A549 (cell line): ENCODE measurements around the gene PPP2R5E. TPM values are rescaled to one million over a fixed set of nuclear protein-coding genes. Genes with fewer than 3 reads are reported as not detected.
"Not testable (repeated sequence)": the region's sequence is repeated elsewhere in the genome, so short reads cannot be mapped to it uniquely, and the experiment has no call there.

Experiments used
- ATAC-seq, 2 experiments: fragments of 200-7000 bp in 1 of 2; fragments of >200 bp in 1 of 2; cut with Nextera tagmentation in 1 of 2; cut with Tn5 transposase in 1 of 2; 3 replicates each; pipeline versions ENCODE4 v1.8.0 to v1.9.1; 2018 to 2020; ENCODE audit warnings: mild to moderate bottlenecking in 1 of 2, moderate library complexity in 1 of 2
- CTCF ChIA-PET: fragments of 300-600 bp; sonication (Branson Sonifier 250); formaldehyde crosslinking; extraction: SDS; loops from one replicate; lab custom pipeline; 2021; ENCODE audit warnings: antibody characterized with exemption, inconsistent platforms; lab: Yijun Ruan, JAX
- POLR2A ChIA-PET: fragments of 350-600 bp; formaldehyde crosslinking; extraction: SDS; loops from one replicate; lab custom pipeline; 2021; ENCODE audit warnings: antibody characterized with exemption, inconsistent platforms; lab: Yijun Ruan, JAX
- DNase-seq, 2 experiments: peaks; one replicate each; pipeline versions ENCODE4 v3.0.0 to v3.0.0-alpha.2; 2011 to 2016; ENCODE audit warnings: low read depth in 1 of 2, low spot score in 1 of 2
- FAIRE-seq: peaks from 2 replicates; lab custom pipeline; 2011; peaks lifted over from hg19 to GRCh38; lab: Jason Lieb, UNC
- H3K27ac ChIP-seq, 2 experiments: fragments of >200 bp; sonication (Bioruptor Twin); formaldehyde crosslinking; 3 replicates each; pipeline ENCODE4 v1.5.1; 2016 to 2017
- H3K4me1 ChIP-seq: fragments of >200 bp; sonication (Bioruptor Twin); formaldehyde crosslinking; 3 replicates; pipeline ENCODE4 v1.6.1; 2016
- H3K4me2 ChIP-seq: fragments of >200 bp; sonication (Bioruptor Twin); formaldehyde crosslinking; 3 replicates; pipeline ENCODE4 v1.6.1; 2016
- H3K4me3 ChIP-seq: fragments of >200 bp; sonication (Bioruptor Twin); formaldehyde crosslinking; 3 replicates; pipeline ENCODE4 v1.5.1; 2016
- H3K9me3 ChIP-seq: fragments of >200 bp; sonication (Bioruptor Twin); formaldehyde crosslinking; 3 replicates; pipeline ENCODE4 v1.6.1; 2016
- BHLHE40 ChIP-seq: IDR thresholded peaks from 2 replicates; pipeline ENCODE4 v1.6.1; 2012; ENCODE audit warnings: low read depth, low read length, inconsistent platforms
- CBX8 ChIP-seq: fragments of 200-600 bp; sonication (generic); IDR thresholded peaks from 2 replicates; pipeline ENCODE4 v1.6.1; 2016
- CEBPB ChIP-seq, 2 experiments: fragments of >200 bp in 1 of 2; sonication (Bioruptor Twin) in 1 of 2; formaldehyde crosslinking in 1 of 2; IDR thresholded peaks; 2 replicates each; pipeline ENCODE4 v1.6.1; 2012 to 2016
- CHD2 ChIP-seq: fragments of 150-350 bp; IDR thresholded peaks from 2 replicates; pipeline ENCODE4 v1.6.1; 2014; ENCODE audit warnings: low read length; ENCODE audit not compliant: partially characterized antibody
- EHF ChIP-seq: fragments of 250-450 bp; sonication (Bioruptor Pico); IDR thresholded peaks from 2 replicates; pipeline ENCODE4 v1.5.0; 2020; ENCODE audit warnings: mild to moderate bottlenecking
- EP300 ChIP-seq, 2 experiments: fragments of >200 bp; sonication (Bioruptor Twin); formaldehyde crosslinking; IDR thresholded peaks; 2 replicates in 1 of 2; 3 replicates in 1 of 2; pipeline ENCODE4 v1.6.1; 2016 to 2017
- FOSL2 ChIP-seq, 2 experiments: fragments of 450-650 bp in 1 of 2; fragments of >200 bp in 1 of 2; sonication (Bioruptor Twin) in 1 of 2; formaldehyde crosslinking; IDR thresholded peaks; 2 replicates each; pipeline versions ENCODE4 v1.5.0 to v1.6.1; 2016 to 2020; ENCODE audit warnings: mild to moderate bottlenecking in 1 of 2, moderate library complexity in 1 of 2
- FOXS1 ChIP-seq: fragments of 250-450 bp; sonication (Bioruptor Pico); IDR thresholded peaks from 2 replicates; pipeline ENCODE4 v1.5.0; 2020; ENCODE audit warnings: mild to moderate bottlenecking, moderate library complexity
- JUNB ChIP-seq: fragments of >200 bp; sonication (Bioruptor Twin); formaldehyde crosslinking; IDR thresholded peaks from 2 replicates; pipeline ENCODE4 v1.6.1; 2016
- KDM5A ChIP-seq: fragments of 200-600 bp; sonication (generic); IDR thresholded peaks from 2 replicates; pipeline ENCODE4 v1.6.1; 2016; ENCODE audit warnings: antibody characterized with exemption, mild to moderate bottlenecking
- NR3C1 ChIP-seq: fragments of >200 bp; sonication (Bioruptor Twin); formaldehyde crosslinking; IDR thresholded peaks from 3 replicates; pipeline ENCODE4 v1.6.1; 2017
- RNF2 ChIP-seq: fragments of 200-600 bp; sonication (generic); IDR thresholded peaks from 2 replicates; pipeline ENCODE4 v1.6.1; 2016; ENCODE audit warnings: low read depth, mild to moderate bottlenecking, antibody characterized with exemption, moderate library complexity, borderline replicate concordance
- SMC3 ChIP-seq: fragments of >200 bp; sonication (Bioruptor Twin); formaldehyde crosslinking; IDR thresholded peaks from 3 replicates; pipeline ENCODE4 v1.6.1; 2018; ENCODE audit warnings: inconsistent platforms
- TP53 ChIP-seq: fragments of 250-450 bp; sonication (Bioruptor Pico); IDR thresholded peaks from 2 replicates; pipeline ENCODE4 v1.5.0; 2021; ENCODE audit warnings: mild to moderate bottlenecking, moderate library complexity
- ZC3H11A ChIP-seq: fragments of 450-650 bp; IDR thresholded peaks from 2 replicates; pipeline ENCODE4 v1.6.1; 2014; ENCODE audit warnings: antibody characterized with exemption, mild to moderate bottlenecking
- WGBS: methylation state at CpG from one replicate; pipeline ENCODE4 v1.1.6; 2017; ENCODE audit errors: missing lambda C conversion rate; 5-methylcytosine and 5-hydroxymethylcytosine counted together
- polyA plus RNA-seq, 4 experiments: library from polyadenylated mRNA; depleted of rRNA in 3 of 4; stranded (reverse); fragments of >200 nt; fragmentation: RNase III in 1 of 4; extraction: RNeasy Plus Mini Kit Qiagen cat#74134 plus additional on column Dnase treatment in 1 of 4; gene quantifications; 2 replicates in 3 of 4; 3 replicates in 1 of 4; pipeline ENCODE4 v1.2.3, GENCODE V29; 2011 to 2017
- TF ChIP-seq, protein P1 (sequence below): fragments of >200 bp; sonication (Bioruptor Twin); formaldehyde crosslinking; IDR thresholded peaks from 3 replicates; pipeline ENCODE4 v1.5.1; 2016
- TF ChIP-seq, protein P2 (sequence below): fragments of >200 bp; sonication (Bioruptor Twin); formaldehyde crosslinking; IDR thresholded peaks from 2 replicates; pipeline ENCODE4 v1.6.1; 2016
- TF ChIP-seq, protein P3 (sequence below): fragments of 450-650 bp; IDR thresholded peaks from 2 replicates; pipeline ENCODE4 v1.6.1; 2014; ENCODE audit warnings: antibody characterized with exemption
- TF ChIP-seq, protein P4 (sequence below): fragments of >200 bp; sonication (Bioruptor Twin); formaldehyde crosslinking; IDR thresholded peaks from 3 replicates; pipeline ENCODE4 v1.6.1; 2016
- TF ChIP-seq, protein P5 (sequence below): IDR thresholded peaks from 2 replicates; pipeline ENCODE4 v1.6.1; 2012
- TF ChIP-seq, protein P6 (sequence below): IDR thresholded peaks from 2 replicates; pipeline ENCODE4 v1.6.1; 2012; ENCODE audit warnings: low read depth, borderline replicate concordance

The PPP2R5E gene
- polyA plus RNA-seq, 2 of the 4 experiments (the other 2 are of a cell fraction): 21.4 to 23.2 TPM

DNA sequence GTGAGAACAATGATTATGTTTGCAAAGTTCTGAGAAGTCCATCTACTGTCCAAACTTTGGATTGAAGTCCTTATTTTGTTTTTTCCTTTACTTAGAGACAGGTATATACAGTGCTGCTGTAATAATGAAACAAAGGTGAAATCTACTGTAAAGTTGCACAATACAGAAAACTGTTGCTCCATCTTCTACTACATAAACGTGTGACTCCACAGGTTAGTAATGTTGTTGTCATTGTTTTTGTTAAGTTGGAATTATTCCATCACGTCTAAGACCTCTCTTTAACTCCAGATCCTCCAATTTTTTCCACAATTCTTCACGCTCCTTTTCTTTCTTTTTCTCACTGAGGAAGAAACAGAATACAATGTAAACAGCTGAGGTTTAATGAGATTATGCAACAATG, 167.4 kb downstream of the PPP2R5E start:
- TF ChIP-seq, protein P1, sequence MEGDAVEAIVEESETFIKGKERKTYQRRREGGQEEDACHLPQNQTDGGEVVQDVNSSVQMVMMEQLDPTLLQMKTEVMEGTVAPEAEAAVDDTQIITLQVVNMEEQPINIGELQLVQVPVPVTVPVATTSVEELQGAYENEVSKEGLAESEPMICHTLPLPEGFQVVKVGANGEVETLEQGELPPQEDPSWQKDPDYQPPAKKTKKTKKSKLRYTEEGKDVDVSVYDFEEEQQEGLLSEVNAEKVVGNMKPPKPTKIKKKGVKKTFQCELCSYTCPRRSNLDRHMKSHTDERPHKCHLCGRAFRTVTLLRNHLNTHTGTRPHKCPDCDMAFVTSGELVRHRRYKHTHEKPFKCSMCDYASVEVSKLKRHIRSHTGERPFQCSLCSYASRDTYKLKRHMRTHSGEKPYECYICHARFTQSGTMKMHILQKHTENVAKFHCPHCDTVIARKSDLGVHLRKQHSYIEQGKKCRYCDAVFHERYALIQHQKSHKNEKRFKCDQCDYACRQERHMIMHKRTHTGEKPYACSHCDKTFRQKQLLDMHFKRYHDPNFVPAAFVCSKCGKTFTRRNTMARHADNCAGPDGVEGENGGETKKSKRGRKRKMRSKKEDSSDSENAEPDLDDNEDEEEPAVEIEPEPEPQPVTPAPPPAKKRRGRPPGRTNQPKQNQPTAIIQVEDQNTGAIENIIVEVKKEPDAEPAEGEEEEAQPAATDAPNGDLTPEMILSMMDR: no peak
- TF ChIP-seq FOSL2 (IDR thresholded peaks at IDR 0.05): no peak
- TF ChIP-seq FOSL2 (CRISPR knock-in tag; IDR thresholded peaks at IDR 0.05): no peak
- TF ChIP-seq, protein P2, sequence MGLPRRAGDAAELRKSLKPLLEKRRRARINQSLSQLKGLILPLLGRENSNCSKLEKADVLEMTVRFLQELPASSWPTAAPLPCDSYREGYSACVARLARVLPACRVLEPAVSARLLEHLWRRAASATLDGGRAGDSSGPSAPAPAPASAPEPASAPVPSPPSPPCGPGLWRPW: peak; percentile 72
- no peak for TF ChIP-seq EP300 (IDR thresholded peaks at IDR 0.05)
- no peak for TF ChIP-seq CBX8
- no peak for TF ChIP-seq SMC3
- no peak for TF ChIP-seq EHF (CRISPR knock-in tag)
- no peak for TF ChIP-seq BHLHE40
- TF ChIP-seq FOXS1: no peak
- no peak for TF ChIP-seq TP53 (CRISPR knock-in tag)
- TF ChIP-seq, protein P3, sequence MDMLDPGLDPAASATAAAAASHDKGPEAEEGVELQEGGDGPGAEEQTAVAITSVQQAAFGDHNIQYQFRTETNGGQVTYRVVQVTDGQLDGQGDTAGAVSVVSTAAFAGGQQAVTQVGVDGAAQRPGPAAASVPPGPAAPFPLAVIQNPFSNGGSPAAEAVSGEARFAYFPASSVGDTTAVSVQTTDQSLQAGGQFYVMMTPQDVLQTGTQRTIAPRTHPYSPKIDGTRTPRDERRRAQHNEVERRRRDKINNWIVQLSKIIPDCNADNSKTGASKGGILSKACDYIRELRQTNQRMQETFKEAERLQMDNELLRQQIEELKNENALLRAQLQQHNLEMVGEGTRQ: no peak
- TF ChIP-seq CEBPB (IDR thresholded peaks at IDR 0.05): peak; percentile 73 to 84; a peak in 3 of 4 replicates
- FAIRE-seq (no peak), DNase-seq (no peak), ATAC-seq (peak in 1 of 2 experiments; percentile 47; a peak in 2 of 6 replicates)
- POLR2A ChIA-PET: no interaction called here
- CTCF ChIA-PET: interaction anchor here (0.8 kb wide), 1 partner anchor 266 kb away, joined by 3 read pairs; the partner anchor contains the start of gene WDR89
- Histone ChIP-seq H3K4me3 (no peak overlapping the region), H3K27ac (no peak overlapping the region), H3K9me3 (no peaks in the 10 kb centered on the region), H3K4me1 (peaks cover 8% of the 10 kb centered on the region; the same call in 2 of the 3 replicates), H3K4me2 (peak overlapping the region; percentile 27; the same call in 2 of the 3 replicates)
- 55% methylated on average over 3 of the region's 3 CpGs for WGBS

DNA sequence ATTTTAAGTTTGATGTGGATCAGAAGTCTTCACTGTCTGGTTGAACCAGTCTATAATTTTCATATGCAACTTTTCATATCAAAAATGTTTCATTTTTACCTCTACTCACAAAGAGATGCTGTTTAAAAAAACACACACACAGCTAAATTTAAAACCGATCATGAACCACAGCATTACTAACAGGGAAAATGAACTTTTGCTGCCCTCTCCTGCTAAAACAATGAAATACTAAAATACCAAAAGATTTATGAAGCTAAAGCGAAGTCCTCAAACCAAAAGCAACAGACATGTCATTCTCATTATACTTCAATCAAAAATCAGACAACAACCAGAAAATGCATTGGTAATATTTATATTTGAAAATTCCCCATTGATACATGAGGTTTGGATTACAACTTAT, 171.6 kb downstream of the PPP2R5E start:
- 88% methylated on average over 2 of the region's 2 CpGs for WGBS
- FAIRE-seq, H3K9me3 ChIP-seq, H3K4me1 ChIP-seq, POLR2A ChIA-PET, H3K4me2 ChIP-seq, H3K27ac ChIP-seq, DNase-seq, ATAC-seq, H3K4me3 ChIP-seq: not testable (repeated sequence)
- CTCF ChIA-PET: interaction anchor here (0.6 to 0.9 kb wide), 3 partner anchors 212 to 639 kb away, joined by 3 read pairs; no protein-coding TSS in a partner anchor

DNA sequence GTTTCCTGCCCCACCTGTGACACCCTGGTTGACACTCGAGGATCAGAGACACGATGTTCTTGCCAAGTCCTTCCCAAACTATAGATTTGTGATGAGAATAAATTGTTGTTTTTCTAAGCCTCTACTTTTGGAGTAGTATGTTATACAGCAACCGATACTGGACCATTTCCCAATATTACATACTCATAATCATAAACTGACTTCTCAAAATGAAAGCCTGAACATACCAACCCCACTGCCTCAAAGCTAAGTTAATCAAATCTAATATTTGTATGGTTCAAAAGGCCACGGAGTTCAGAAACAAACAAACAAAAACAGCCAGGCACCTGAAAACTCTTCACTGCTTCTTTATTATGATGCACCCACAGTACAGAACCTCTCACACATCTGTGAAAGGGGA, 172.1 kb downstream of the PPP2R5E start:
- POLR2A ChIA-PET: no interaction called here
- FAIRE-seq (no peak), ATAC-seq (no peak)

More for the DNA sequence above, 172.1 kb downstream of the PPP2R5E start:
- CTCF ChIA-PET: interaction anchor here (0.6 to 0.9 kb wide), 2 partner anchors 321 to 639 kb away, joined by 3 read pairs; no protein-coding TSS in a partner anchor
- no peak overlapping the region for H3K4me2 ChIP-seq
- H3K27ac ChIP-seq: no peak overlapping the region
- peaks cover 6% of the 10 kb centered on the region; the same call in 2 of the 3 replicates for H3K4me1 ChIP-seq
- no peak overlapping the region for H3K4me3 ChIP-seq
- no peak for DNase-seq
- TF ChIP-seq ZC3H11A: no peak
- TF ChIP-seq, protein P4, sequence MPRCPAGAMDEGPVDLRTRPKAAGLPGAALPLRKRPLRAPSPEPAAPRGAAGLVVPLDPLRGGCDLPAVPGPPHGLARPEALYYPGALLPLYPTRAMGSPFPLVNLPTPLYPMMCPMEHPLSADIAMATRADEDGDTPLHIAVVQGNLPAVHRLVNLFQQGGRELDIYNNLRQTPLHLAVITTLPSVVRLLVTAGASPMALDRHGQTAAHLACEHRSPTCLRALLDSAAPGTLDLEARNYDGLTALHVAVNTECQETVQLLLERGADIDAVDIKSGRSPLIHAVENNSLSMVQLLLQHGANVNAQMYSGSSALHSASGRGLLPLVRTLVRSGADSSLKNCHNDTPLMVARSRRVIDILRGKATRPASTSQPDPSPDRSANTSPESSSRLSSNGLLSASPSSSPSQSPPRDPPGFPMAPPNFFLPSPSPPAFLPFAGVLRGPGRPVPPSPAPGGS: no peak
- TF ChIP-seq JUNB: no peak
- no peak for TF ChIP-seq KDM5A
- no peak for TF ChIP-seq CHD2
- TF ChIP-seq TP53 (CRISPR knock-in tag): no peak
- TF ChIP-seq NR3C1: no peak
- TF ChIP-seq, protein P5, sequence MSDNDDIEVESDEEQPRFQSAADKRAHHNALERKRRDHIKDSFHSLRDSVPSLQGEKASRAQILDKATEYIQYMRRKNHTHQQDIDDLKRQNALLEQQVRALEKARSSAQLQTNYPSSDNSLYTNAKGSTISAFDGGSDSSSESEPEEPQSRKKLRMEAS: no peak
- no peak for TF ChIP-seq RNF2
- TF ChIP-seq, protein P2: no peak
- TF ChIP-seq, protein P6, sequence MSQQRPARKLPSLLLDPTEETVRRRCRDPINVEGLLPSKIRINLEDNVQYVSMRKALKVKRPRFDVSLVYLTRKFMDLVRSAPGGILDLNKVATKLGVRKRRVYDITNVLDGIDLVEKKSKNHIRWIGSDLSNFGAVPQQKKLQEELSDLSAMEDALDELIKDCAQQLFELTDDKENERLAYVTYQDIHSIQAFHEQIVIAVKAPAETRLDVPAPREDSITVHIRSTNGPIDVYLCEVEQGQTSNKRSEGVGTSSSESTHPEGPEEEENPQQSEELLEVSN: no peak
- 90% methylated on average over 4 of the region's 4 CpGs for WGBS
- no peaks in the 10 kb centered on the region for H3K9me3 ChIP-seq
